ENCODE data around the gene LRRC8D.

Gene LRRC8D

GRCh38 chr1:89948722-89949345 is 128.0 kb downstream of the LRRC8D start:
- H3K4me3 ChIP-seq (ENCODE audit: low read depth, low read length), result no peak overlapping the region
- TF ChIP-seq CTCF (IDR thresholded peaks at IDR 0.05; ENCODE audit: borderline replicate concordance, insufficient read depth, low read depth, low read length), result no peak

GRCh38 chr1:89949991-89950624 is 129.3 kb downstream of the LRRC8D start:
- H3K4me3 ChIP-seq (ENCODE audit: low read depth, low read length), result no peak overlapping the region
- no peak for TF ChIP-seq CTCF (IDR thresholded peaks at IDR 0.05; ENCODE audit: borderline replicate concordance, insufficient read depth, low read depth, low read length)

- TF ChIP-seq CTCF (IDR thresholded peaks at IDR 0.05; ENCODE audit: borderline replicate concordance, insufficient read depth, low read depth, low read length), result no peak
- H3K4me3 ChIP-seq (ENCODE audit: low read depth, low read length), result no peak overlapping the region
These were observed 129.9 kb downstream of the LRRC8D start for GRCh38 chr1:89950703-89951102.

- H3K4me3 ChIP-seq (ENCODE audit: low read depth, low read length), result no peak overlapping the region
- no peak for TF ChIP-seq CTCF (IDR thresholded peaks at IDR 0.05; ENCODE audit: borderline replicate concordance, insufficient read depth, low read depth, low read length)
These were observed 131.2 kb downstream of the LRRC8D start for GRCh38 chr1:89951766-89952604.

- TF ChIP-seq CTCF (IDR thresholded peaks at IDR 0.05; ENCODE audit: borderline replicate concordance, insufficient read depth, low read depth, low read length), result no peak
- H3K4me3 ChIP-seq (ENCODE audit: low read depth, low read length), result no peak overlapping the region
These were observed 131.8 kb downstream of the LRRC8D start for GRCh38 chr1:89952605-89953130.

GRCh38 chr1:89953131-89953626 is 132.3 kb downstream of the LRRC8D start:
- no peak overlapping the region for H3K4me3 ChIP-seq (ENCODE audit: low read depth, low read length)
- peak; percentile 29; the same call in 1 of the 2 replicates for TF ChIP-seq CTCF (IDR thresholded peaks at IDR 0.05; ENCODE audit: borderline replicate concordance, insufficient read depth, low read depth, low read length)

Data from GM12875 (cell line).